ENCODE results near the gene FEZ2. TPM values are rescaled to one million over a fixed set of nuclear protein-coding genes. Genes with fewer than 3 reads are reported as not detected.
A peak's percentile ranks its signal among the peaks of the same experiment; 100 is the strongest.

Gene FEZ2
- polyA plus RNA-seq, 1 of the 3 experiments (the other 2 are of a cell fraction) = 37.2 TPM

- TF ChIP-seq MAX (IDR thresholded peaks at IDR 0.05; ENCODE audit: low read depth) (peak; percentile 79), RXRA (IDR thresholded peaks at IDR 0.05; ENCODE audit: borderline replicate concordance, low read depth) (peak; percentile 87), USF1 (IDR thresholded peaks at IDR 0.05; ENCODE audit: borderline replicate concordance, low read depth) (no peak), YY1 (IDR thresholded peaks at IDR 0.05; ENCODE audit: low read depth) (peak; percentile 76; the same call in 1 of the 2 replicates), TEAD4 (IDR thresholded peaks at IDR 0.05; ENCODE audit: borderline replicate concordance, insufficient read depth) (peak; percentile 93), ZBTB33 (IDR thresholded peaks at IDR 0.05; ENCODE audit: borderline replicate concordance, low read depth) (peak; percentile 81; the same call in 1 of the 2 replicates), MEF2A (IDR thresholded peaks at IDR 0.05; ENCODE audit: borderline replicate concordance, low read depth) (peak; percentile 54; the same call in 1 of the 2 replicates), IRF3 (IDR thresholded peaks at IDR 0.05; ENCODE audit: low read depth, low read length) (no peak), PBX3 (IDR thresholded peaks at IDR 0.05) (peak; percentile 85), MXI1 (IDR thresholded peaks at IDR 0.05; ENCODE audit: low read depth, low read length) (no peak), JUND (IDR thresholded peaks at IDR 0.05) (peak; percentile 99), CTCF (IDR thresholded peaks at IDR 0.05) (no peak), POLR2AphosphoS5 (IDR thresholded peaks at IDR 0.05; ENCODE audit: low read depth, low read length) (peak; percentile 37; the same call in 1 of the 2 replicates), FOSL2 (IDR thresholded peaks at IDR 0.05; ENCODE audit: borderline replicate concordance, low read depth) (peak; percentile 98), GABPA (IDR thresholded peaks at IDR 0.05; ENCODE audit: low read depth) (peak; percentile 53), TCF12 (IDR thresholded peaks at IDR 0.05) (peak; percentile 91)
Observed at GRCh38 chr2:36561237-36561944, 36.6 kb downstream of the FEZ2 start (continued).
